Activated T-helper 1 cell treated with anti-CD3 and anti-CD28 coated beads, Interleukin-2, amount 50 U/mL, for 16 hours (primary cell): ENCODE results near the gene ELFN2.

Source experiments
- DNase-seq, 2 donors: peaks; one replicate each; pipeline ENCODE4 v3.0.0-alpha.2; 2020; ENCODE audit warnings: low read depth in 1 of 2, low spot score in 1 of 2

ELFN2 gene

GRCh38 chr22:37358917-37359316 lies 68.4 kb downstream of the ELFN2 start:
- no peak for DNase-seq

GRCh38 chr22:37358386-37358785 lies 68.9 kb downstream of the ELFN2 start:
- DNase-seq: no peak

- no peak for DNase-seq
Observed at GRCh38 chr22:37357446-37358075, 69.7 kb downstream of the ELFN2 start.

DNA sequence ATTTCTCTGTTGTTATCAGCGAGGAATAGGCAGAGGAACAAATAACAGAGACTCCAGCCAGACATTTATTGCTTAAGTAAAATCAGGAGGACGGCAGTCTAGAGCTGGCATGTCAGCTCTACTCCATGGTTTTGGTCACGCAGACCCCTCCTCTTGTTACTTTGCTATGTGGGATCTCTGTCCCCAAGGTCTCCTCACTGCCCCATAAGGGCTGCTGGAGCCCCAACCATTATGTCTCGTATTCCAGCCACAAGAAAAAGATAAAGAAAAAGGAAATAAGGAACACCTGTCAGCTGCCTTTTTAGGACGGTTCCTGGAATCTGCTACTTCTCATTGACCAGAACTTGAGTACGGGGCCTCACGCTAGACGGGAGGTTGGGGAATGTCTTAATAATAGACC lies 70.4 kb downstream of the ELFN2 start:
- no peak for DNase-seq

- DNase-seq: no peak
Observed at GRCh38 chr22:37355174-37355573, 72.1 kb downstream of the ELFN2 start.

GRCh38 chr22:37354670-37355069 lies 72.6 kb downstream of the ELFN2 start:
- no peak for DNase-seq

- DNase-seq: no peak
Observed at GRCh38 chr22:37354261-37354660, 73.0 kb downstream of the ELFN2 start.

GRCh38 chr22:37353839-37354238 lies 73.4 kb downstream of the ELFN2 start:
- no peak for DNase-seq

- DNase-seq: no peak
Observed at GRCh38 chr22:37352481-37352880, 74.8 kb downstream of the ELFN2 start.

DNA sequence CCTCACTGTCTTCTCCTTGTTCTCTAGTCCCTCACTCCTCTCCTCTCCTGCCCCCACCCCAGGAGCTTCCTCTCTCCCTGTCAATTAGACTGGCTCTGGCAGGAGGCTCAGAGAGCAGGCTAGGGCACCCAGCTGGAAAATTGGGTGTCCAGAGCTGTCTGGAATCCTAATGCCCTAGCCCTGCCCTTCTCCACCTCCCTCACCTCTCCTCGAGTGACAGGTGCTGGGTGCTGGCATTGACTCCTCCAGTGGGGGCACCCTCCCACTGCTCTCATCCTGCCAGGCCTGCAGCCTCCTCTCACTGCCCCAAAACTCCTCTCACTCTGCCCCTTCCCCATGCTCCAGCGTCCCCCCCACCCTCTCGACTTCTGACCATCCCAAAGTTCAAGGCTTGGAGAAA lies 76.0 kb downstream of the ELFN2 start:
- DNase-seq: no peak

DNA sequence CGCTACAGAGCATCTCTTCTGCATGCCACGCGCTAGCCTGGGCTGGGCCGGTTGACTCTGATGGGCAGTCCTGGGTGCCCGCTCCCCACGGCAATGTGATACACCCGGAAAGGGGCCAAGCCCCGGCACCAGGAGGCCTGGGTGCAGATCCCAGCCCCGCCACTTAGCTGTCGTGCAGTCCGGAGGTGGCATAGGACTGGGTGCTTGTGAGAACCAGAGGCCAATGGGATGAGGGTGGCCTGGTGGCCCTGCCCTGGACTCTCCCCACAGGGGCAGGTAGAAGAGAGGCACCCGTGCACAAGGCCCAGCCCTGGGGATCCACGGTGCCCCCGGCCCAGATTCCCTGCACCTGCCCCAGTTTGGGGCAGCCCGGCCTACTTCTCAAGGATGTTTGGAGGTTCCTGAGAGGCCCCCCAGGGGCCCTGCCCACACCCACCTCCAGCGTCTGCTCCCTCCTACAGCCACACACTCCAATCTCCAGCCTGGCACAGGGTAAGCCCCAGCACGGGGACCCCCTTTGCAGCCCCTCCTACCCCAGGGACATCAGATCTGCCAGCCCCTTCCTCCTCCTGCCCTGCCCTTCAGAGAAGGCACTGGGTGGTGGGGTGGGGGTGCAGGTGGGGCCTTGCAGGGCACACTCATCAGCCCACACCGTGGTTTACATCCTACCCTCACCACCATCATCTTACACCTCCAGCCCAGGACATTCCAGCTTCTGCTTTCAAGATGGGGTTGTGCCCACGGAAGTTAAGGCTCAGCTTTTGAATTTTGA lies 78.0 kb downstream of the ELFN2 start:
- DNase-seq: no peak

- DNase-seq: no peak
Observed at GRCh38 chr22:37346505-37346895, 80.8 kb downstream of the ELFN2 start.

DNA sequence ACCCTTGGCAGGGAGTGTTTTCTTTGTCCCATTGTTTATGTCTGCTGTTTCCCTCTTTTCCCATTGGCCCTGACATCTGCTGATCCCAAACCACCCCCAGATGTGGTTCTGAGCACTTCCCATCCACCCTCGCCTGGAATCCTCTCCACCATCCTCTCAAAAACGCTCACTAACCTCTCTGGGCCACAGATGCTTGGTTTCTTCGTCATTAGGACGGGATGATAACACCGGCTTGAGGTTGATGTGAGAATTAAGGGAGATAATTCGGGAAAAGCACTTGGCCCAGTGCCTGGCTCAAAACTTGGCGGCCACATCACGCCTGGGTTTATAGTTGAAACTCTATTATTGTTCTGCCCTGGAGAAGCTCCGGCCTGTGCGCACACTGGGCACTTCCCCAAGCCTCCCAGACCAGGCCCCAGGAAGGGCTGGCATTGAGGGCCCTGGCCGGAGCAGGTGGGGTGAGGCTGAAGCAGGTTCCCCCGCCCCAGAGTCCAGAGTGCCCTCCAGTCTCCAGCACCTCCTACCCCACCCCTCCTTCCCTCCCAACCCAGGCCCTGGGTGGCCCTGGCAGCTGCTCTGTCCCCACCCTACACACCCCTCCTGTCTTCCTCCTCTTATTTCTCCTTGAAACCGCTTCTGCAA lies 81.3 kb downstream of the ELFN2 start:
- no peak for DNase-seq

GRCh38 chr22:37344735-37345449 lies 82.4 kb downstream of the ELFN2 start:
- DNase-seq: no peak

DNA sequence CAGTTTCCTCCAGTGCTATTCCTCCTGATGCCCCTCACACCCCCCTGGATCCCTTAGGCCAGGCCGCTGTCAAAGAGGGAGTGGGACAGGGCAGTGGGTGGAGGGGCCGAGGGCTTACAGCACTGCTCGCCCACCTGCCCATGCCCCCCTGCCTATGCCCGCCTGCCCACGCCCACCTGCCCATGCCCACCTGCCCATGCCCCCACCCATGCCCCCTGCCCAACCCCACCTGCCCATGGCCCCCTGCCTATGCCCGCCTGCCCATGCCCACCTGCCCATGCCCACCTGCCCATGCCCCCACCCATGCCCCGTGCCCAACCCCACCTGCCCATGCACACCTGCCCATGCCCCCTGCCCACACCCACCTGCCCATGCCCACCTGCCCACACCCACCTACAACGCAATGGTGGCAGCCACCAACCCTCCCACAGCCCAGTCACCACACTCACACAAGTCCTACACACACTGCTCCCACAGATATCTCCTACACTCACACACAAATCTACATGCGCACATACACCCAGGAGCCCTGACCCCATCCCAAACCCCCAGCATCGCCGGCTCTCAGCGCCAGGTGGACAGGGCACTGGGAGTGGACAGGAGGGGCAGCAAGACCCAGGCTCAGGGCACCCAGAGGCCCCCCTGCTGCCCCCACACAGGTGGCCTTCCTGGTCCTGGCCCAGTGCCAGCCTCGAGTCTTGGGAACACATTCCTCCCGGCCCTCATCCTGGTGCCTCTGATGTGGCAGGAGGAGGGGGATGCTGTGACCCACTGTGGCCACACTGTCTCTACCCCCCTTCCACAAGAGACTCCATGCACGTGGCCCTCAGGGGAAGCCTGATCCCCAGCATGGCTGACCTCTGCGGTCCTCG lies 83.2 kb downstream of the ELFN2 start:
- no peak for DNase-seq

GRCh38 chr22:37343348-37343747 lies 83.9 kb downstream of the ELFN2 start:
- DNase-seq: no peak

GRCh38 chr22:37342065-37342464 lies 85.2 kb downstream of the ELFN2 start:
- no peak for DNase-seq

GRCh38 chr22:37340331-37341262 lies 86.7 kb downstream of the ELFN2 start:
- no peak for DNase-seq

GRCh38 chr22:37338539-37339246 lies 88.6 kb downstream of the ELFN2 start:
- DNase-seq: no peak
